Neural cell (in vitro differentiated cells): ENCODE results near the gene OR10D3. TPM values are rescaled to one million over a fixed set of nuclear protein-coding genes. Genes with fewer than 3 reads are reported as not detected.

Experiments used
- H2AFZ ChIP-seq: fragments of 200-600, 300-800 bp; sonication (generic), shearing (Covaris generic); 2 replicates; pipeline ENCODE4 v1.6.0; 2014; ENCODE audit warnings: low read depth, mild to moderate bottlenecking, antibody characterized with exemption, low read length, moderate library complexity
- H3F3A ChIP-seq: fragments of 200-600 bp; shearing (Covaris generic); 2 replicates; pipeline ENCODE4 v1.6.1; 2016; ENCODE audit warnings: mild to moderate bottlenecking, moderate library complexity, mixed read lengths, antibody characterized with exemption, low read length; ENCODE audit not compliant: insufficient read depth, poor library complexity, severe bottlenecking
- H3K27ac ChIP-seq: fragments of 200-600, 300-800 bp; sonication (generic), shearing (Covaris generic); 2 replicates; pipeline ENCODE4 v1.5.1; 2014; ENCODE audit warnings: mild to moderate bottlenecking, low read length, moderate library complexity
- H3K27me3 ChIP-seq: fragments of 300-800, 200-600 bp; sonication (generic), shearing (Covaris generic); 2 replicates; pipeline ENCODE4 v1.6.0; 2014; ENCODE audit warnings: mild to moderate bottlenecking, low read depth, low read length, moderate library complexity; ENCODE audit not compliant: insufficient read depth
- H3K36me3 ChIP-seq: fragments of 300-800, 200-600 bp; sonication (generic), shearing (Covaris generic); 2 replicates; pipeline ENCODE4 v1.5.1; 2014; ENCODE audit warnings: mild to moderate bottlenecking, antibody characterized with exemption, low read length, moderate library complexity; ENCODE audit not compliant: insufficient read depth
- H3K4me2 ChIP-seq: fragments of 300-800, 200-600 bp; sonication (generic), shearing (Covaris generic); 2 replicates; pipeline ENCODE4 v1.6.0; 2014; ENCODE audit warnings: mild to moderate bottlenecking, low read length
- H3K4me3 ChIP-seq: fragments of 300-800, 200-600 bp; sonication (generic), shearing (Covaris generic); 2 replicates; pipeline ENCODE4 v1.5.1; 2014; ENCODE audit warnings: mild to moderate bottlenecking, low read length, moderate library complexity
- H3K79me2 ChIP-seq: fragments of 200-600 bp; shearing (Covaris generic); replicated peaks from 2 replicates; pipeline ENCODE4 v1.6.0; 2014; ENCODE audit warnings: mild to moderate bottlenecking, low read length, moderate library complexity; ENCODE audit not compliant: insufficient read depth
- H3K9ac ChIP-seq: fragments of 300-800, 200-600 bp; sonication (generic), shearing (Covaris generic); 2 replicates; pipeline ENCODE4 v1.6.1; 2016; ENCODE audit warnings: mild to moderate bottlenecking, low read length, mixed read lengths
- H3K9me2 ChIP-seq: fragments of 200-600 bp; shearing (Covaris generic); 2 replicates; pipeline ENCODE4 v1.6.1; 2016; ENCODE audit warnings: mild to moderate bottlenecking, low read length, mixed read lengths; ENCODE audit not compliant: insufficient read depth
- H3K9me3 ChIP-seq: fragments of 200-600, 300-800 bp; sonication (generic), shearing (Covaris generic); 2 replicates; pipeline ENCODE4 v1.6.1; 2016; ENCODE audit warnings: mild to moderate bottlenecking, mixed run types, low read length, moderate library complexity, mixed read lengths
- H4K20me1 ChIP-seq: fragments of 200-600 bp; shearing (Covaris generic); 2 replicates; pipeline ENCODE4 v1.6.1; 2016; ENCODE audit warnings: mild to moderate bottlenecking, mixed run types; ENCODE audit not compliant: insufficient read depth
- EP300 ChIP-seq: fragments of 450-650 bp; conservative IDR thresholded peaks from 2 replicates; pipeline ENCODE4 v1.6.1; 2014; ENCODE audit warnings: antibody characterized with exemption, mild to moderate bottlenecking, moderate library complexity; ENCODE audit not compliant: poor library complexity, severe bottlenecking
- EZH2 ChIP-seq: fragments of 200-600, 300-800 bp; shearing (Covaris generic), sonication (generic); IDR thresholded peaks from 2 replicates; pipeline ENCODE4 v1.6.1; 2014; ENCODE audit warnings: antibody characterized with exemption, low read length, borderline replicate concordance, mild to moderate bottlenecking; ENCODE audit not compliant: insufficient read depth, poor library complexity, severe bottlenecking
- MXI1 ChIP-seq: fragments of 450-650 bp; conservative IDR thresholded peaks from 2 replicates; pipeline ENCODE4 v1.6.1; 2014; ENCODE audit warnings: antibody characterized with exemption, mild to moderate bottlenecking; ENCODE audit not compliant: poor library complexity, severe bottlenecking
- POLR2AphosphoS5 ChIP-seq: IDR thresholded peaks from 2 replicates; pipeline ENCODE4 v1.6.1; 2012
- RAD21 ChIP-seq: fragments of 450-650 bp; conservative IDR thresholded peaks from 2 replicates; pipeline ENCODE4 v1.6.1; 2014; ENCODE audit warnings: antibody characterized with exemption, mild to moderate bottlenecking, moderate library complexity
- SMC3 ChIP-seq: fragments of 450-650 bp; conservative IDR thresholded peaks from 2 replicates; pipeline ENCODE4 v1.6.1; 2014; ENCODE audit warnings: antibody characterized with exemption, mild to moderate bottlenecking, moderate library complexity; ENCODE audit not compliant: poor library complexity
- TAF1 ChIP-seq: IDR thresholded peaks from 2 replicates; pipeline ENCODE4 v1.6.1; 2012; ENCODE audit warnings: low read depth
- polyA plus RNA-seq: library from polyadenylated mRNA; depleted of rRNA; stranded (reverse); fragments of >200 nt; gene quantifications from 2 replicates; pipeline ENCODE4 v1.2.3, GENCODE V29; 2014
- TF ChIP-seq, protein P1 (sequence below): IDR thresholded peaks from 2 replicates; pipeline ENCODE4 v1.6.1; 2012; ENCODE audit warnings: borderline replicate concordance
- TF ChIP-seq, protein P2 (sequence below): fragments of 450-650 bp; IDR thresholded peaks from 2 replicates; pipeline ENCODE4 v1.5.1; 2014; ENCODE audit warnings: antibody characterized with exemption, mild to moderate bottlenecking, moderate library complexity; ENCODE audit not compliant: poor library complexity, severe bottlenecking

Gene OR10D3
- polyA plus RNA-seq, 1 donor from 2014 or later = not detected

DNA sequence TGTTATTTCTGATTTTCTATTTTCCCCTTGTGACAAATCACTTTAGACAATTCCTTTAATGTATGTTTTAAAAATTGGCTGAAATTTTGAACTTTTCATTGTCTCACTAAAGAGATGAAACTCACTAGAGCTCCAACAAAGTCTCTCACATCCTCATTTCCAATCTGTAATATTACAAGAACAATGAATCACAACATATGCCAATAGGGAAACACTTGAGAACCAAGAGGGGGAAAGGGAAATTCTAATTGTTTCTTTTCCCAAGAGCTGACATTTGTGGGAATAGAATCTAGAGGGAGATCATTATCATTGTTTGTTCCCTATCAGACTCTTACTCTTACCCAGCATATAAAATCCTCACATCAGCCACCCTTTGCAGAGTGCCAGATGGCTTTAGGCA lies 28.2 kb downstream of the OR10D3 start:
- Histone ChIP-seq H3K4me2 (no peak overlapping the region), H3K27me3 (no peaks in the 10 kb centered on the region), H3K9ac (no peak overlapping the region), H3K9me2 (no peaks in the 10 kb centered on the region), H3K27ac (no peak overlapping the region), H4K20me1 (no peaks in the 10 kb centered on the region), H3K36me3 (no peaks in the 10 kb centered on the region), H3K9me3 (no peaks in the 10 kb centered on the region), H3F3A (no peaks in the 10 kb centered on the region), H3K79me2 (no peaks in the 10 kb centered on the region), H2AFZ (no peak overlapping the region), H3K4me3 (no peak overlapping the region)
- TF ChIP-seq POLR2AphosphoS5 = no peak
- no peak for TF ChIP-seq EP300
- no peak for TF ChIP-seq MXI1
- no peak for TF ChIP-seq TAF1
- TF ChIP-seq SMC3 = no peak
- TF ChIP-seq EZH2 = no peak
- TF ChIP-seq, protein P1, sequence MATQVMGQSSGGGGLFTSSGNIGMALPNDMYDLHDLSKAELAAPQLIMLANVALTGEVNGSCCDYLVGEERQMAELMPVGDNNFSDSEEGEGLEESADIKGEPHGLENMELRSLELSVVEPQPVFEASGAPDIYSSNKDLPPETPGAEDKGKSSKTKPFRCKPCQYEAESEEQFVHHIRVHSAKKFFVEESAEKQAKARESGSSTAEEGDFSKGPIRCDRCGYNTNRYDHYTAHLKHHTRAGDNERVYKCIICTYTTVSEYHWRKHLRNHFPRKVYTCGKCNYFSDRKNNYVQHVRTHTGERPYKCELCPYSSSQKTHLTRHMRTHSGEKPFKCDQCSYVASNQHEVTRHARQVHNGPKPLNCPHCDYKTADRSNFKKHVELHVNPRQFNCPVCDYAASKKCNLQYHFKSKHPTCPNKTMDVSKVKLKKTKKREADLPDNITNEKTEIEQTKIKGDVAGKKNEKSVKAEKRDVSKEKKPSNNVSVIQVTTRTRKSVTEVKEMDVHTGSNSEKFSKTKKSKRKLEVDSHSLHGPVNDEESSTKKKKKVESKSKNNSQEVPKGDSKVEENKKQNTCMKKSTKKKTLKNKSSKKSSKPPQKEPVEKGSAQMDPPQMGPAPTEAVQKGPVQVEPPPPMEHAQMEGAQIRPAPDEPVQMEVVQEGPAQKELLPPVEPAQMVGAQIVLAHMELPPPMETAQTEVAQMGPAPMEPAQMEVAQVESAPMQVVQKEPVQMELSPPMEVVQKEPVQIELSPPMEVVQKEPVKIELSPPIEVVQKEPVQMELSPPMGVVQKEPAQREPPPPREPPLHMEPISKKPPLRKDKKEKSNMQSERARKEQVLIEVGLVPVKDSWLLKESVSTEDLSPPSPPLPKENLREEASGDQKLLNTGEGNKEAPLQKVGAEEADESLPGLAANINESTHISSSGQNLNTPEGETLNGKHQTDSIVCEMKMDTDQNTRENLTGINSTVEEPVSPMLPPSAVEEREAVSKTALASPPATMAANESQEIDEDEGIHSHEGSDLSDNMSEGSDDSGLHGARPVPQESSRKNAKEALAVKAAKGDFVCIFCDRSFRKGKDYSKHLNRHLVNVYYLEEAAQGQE = no peak
- TF ChIP-seq, protein P2, sequence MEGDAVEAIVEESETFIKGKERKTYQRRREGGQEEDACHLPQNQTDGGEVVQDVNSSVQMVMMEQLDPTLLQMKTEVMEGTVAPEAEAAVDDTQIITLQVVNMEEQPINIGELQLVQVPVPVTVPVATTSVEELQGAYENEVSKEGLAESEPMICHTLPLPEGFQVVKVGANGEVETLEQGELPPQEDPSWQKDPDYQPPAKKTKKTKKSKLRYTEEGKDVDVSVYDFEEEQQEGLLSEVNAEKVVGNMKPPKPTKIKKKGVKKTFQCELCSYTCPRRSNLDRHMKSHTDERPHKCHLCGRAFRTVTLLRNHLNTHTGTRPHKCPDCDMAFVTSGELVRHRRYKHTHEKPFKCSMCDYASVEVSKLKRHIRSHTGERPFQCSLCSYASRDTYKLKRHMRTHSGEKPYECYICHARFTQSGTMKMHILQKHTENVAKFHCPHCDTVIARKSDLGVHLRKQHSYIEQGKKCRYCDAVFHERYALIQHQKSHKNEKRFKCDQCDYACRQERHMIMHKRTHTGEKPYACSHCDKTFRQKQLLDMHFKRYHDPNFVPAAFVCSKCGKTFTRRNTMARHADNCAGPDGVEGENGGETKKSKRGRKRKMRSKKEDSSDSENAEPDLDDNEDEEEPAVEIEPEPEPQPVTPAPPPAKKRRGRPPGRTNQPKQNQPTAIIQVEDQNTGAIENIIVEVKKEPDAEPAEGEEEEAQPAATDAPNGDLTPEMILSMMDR = no peak
- no peak for TF ChIP-seq RAD21

- Histone ChIP-seq H3K27me3 (no peaks in the 10 kb centered on the region), H3K4me3 (no peak overlapping the region), H3K36me3 (no peaks in the 10 kb centered on the region), H2AFZ (no peak overlapping the region), H3K4me2 (no peak overlapping the region), H3K79me2 (no peaks in the 10 kb centered on the region), H4K20me1 (no peaks in the 10 kb centered on the region), H3K9me3 (no peaks in the 10 kb centered on the region), H3K27ac (no peak overlapping the region), H3K9ac (no peak overlapping the region), H3F3A (no peaks in the 10 kb centered on the region), H3K9me2 (no peaks in the 10 kb centered on the region)
- TF ChIP-seq TAF1 (no peak), POLR2AphosphoS5 (no peak), RAD21 (no peak), SMC3 (no peak), EP300 (no peak), EZH2 (no peak), MXI1 (no peak)
- TF ChIP-seq, protein P1 = no peak
- TF ChIP-seq, protein P2 = no peak
Measured at GRCh38 chr11:124214027-124214426, 30.9 kb downstream of the OR10D3 start.
